Right hindlimb (tissue), 1 donor: Measurements from ENCODE around the gene LATS2.

ENCODE experiments used
- DNase-seq: peaks from one replicate; pipeline ENCODE4 v3.0.0-alpha.2; 2018

The LATS2 gene

DNA sequence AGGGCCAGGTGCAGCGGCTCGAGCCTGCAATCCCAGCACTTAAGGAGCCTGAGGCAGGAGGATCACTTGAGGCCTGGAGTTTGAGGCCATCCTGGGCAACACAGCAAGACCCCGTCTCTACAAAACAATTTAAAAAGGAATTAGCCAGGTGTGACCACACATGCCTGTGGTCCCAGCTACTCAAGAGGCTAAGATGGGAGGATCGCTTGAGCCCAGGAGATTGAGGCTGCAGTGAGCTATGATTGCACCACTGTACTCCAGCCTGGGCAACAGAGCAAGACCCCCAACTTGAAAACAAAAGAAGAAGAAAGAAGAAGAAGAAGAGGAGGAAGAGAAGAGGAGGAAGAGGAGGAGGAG lies 47.7 kb downstream of the LATS2 start:
- no peak for DNase-seq

DNA sequence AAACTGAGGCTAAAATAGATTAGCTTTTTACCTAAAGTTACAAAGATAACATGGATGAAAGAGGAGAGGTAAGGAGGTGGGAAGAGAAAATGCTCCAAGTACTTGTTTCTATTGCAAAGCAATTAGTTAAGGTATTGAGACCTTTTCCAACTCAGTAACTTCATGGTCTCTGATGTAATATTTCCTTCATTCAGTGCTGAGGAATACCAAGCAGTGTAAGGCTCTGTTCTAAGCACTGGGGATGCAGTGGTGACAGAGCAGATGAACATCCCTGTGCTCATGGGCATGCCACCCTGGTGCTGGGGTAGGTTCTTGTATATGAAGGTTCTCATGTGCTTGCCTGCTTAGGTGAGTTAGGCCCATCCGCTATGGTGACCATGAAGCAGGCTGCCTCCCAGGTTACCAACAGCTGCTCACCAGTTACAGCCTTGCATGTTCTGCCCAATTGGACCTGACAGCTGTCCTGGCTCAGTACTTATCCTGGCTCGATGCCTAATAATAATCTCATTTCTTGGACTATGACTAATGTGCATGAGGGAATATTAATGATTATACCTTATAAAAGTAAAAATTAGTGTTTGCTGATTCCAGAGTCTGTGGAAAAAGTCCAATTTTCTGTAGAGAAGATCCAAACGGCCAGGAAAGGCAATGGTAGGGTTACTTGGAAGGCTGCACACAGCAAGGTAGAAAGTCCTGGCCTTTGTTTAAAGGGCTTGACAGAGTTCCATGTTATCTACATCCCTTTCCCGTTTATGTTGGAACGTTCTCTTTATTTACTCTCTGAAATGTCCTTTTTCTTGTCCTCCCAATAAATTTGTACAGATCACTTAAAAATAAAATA lies 48.3 kb downstream of the LATS2 start:
- DNase-seq, result no peak

DNA sequence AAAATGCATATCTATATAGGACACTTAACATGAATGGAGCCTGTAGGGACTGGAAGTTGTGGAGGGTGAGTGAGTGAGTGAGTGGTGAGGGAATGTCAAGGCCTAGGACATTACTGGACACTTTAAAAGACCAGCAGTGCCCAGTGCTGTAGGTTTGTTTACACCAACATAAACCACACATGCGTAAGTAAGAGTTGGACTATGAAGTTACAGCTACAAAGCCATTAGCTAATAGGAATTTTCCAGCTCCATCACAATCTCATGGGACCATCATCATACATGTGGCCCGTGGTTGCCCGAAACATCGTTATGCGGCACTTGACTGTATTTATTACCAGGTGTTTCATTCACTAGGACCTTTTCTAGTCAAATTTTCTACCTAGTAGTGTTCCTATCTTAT lies 49.2 kb downstream of the LATS2 start:
- DNase-seq, result no peak

DNA sequence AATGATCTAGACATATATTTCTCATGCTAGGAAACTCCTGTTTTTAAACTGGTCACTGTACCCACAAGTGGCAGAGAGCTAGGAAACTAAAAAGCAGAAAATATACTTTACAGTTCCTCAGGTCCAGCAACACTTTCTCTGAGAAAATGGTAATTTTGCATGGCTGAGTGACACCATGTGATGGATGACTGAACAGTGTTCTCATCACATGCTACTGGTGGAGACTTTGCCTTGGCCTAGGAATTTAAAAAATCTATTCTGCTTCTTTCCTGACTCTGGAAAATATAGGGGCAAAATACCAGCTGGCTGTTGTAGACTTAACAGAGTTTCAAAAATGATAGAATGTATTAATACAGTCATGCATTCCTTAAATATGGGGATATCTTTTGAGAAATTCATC lies 50.0 kb downstream of the LATS2 start:
- DNase-seq, result no peak

DNA sequence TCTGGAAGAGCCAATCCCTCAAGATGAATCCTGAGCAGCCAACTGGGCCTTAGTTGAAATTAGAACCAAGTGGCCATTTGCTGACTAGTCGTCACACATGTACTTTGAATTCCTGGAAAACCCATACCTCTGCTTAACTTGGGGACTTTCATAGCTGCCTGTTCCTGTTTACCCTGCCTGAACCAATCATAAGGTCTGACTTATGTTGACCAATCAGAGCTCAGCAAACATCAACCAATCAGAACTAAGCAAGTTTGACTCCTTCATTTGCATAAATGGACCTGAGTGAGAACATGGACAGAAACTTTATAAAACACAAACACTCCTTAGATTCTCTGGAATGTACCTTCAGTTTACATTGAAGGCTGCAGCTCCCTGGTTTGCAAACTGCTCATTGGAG lies 50.8 kb downstream of the LATS2 start:
- no peak for DNase-seq

DNA sequence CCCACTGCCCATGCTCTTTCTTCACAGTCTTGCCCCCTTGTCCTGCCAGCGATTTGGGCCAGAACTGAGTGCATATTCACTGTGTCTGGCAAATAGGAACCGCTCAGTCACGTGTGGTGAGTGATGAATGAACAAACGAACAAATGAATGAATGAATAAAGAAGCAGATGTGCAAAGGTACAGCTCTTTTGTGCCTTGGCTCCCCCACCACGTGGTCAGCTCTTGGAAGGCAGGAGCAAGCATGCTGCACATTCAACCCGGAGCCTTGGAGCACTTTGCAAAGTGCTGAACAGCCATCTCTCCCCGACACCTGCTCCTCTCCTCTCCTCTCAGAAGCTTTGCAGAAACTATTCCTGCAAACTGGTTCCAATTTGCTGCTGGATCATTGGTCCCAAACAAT lies 52.4 kb downstream of the LATS2 start:
- no peak for DNase-seq

- DNase-seq, result no peak
These were observed 53.4 kb downstream of the LATS2 start for GRCh38 chr13:21008026-21008425.

GRCh38 chr13:21006141-21007005 lies 55.0 kb downstream of the LATS2 start:
- DNase-seq, result no peak

DNA sequence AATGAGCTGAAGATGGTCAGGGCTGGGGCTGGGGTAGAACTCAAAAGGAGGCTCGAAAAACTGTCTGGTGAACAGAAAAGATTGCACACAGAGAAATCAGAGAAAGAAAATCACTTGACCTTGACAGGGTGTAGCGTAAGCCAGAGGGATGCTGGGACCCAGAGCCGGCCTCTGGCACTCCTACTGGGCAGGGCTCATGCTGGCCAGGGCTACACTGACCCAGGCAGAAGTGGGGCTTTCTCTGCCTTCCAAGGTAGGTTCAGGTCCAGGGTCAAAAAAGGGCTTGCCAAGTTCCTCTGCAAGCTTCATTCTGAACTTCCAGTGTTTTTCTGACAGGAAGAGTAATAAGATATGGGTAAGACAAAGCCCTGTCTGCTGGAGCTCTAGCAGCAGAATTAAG lies 56.2 kb downstream of the LATS2 start:
- DNase-seq, result no peak

DNA sequence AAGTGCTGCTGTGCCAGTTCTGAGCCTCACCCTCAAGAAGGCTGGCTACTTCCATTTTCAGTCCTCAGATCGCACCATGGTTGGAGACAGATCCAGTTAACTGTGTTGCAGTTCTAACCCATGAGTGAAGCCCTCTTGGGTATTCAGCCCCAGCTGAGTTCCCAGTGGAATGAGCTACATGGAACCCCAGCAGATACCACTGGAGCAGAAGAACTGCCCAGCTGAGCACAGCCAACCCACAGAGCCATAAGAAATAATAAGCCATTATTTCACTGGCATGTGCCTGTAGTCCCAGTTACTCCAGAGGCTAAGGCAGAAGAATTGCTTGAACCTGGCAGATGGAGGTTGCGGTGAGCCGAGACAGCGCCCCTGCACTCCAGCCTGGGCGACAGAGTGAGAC lies 59.9 kb downstream of the LATS2 start:
- no peak for DNase-seq

GRCh38 chr13:21000647-21001046 lies 60.7 kb downstream of the LATS2 start:
- no peak for DNase-seq

- DNase-seq, result no peak
These were observed 62.6 kb downstream of the LATS2 start for GRCh38 chr13:20998649-20999415.

DNA sequence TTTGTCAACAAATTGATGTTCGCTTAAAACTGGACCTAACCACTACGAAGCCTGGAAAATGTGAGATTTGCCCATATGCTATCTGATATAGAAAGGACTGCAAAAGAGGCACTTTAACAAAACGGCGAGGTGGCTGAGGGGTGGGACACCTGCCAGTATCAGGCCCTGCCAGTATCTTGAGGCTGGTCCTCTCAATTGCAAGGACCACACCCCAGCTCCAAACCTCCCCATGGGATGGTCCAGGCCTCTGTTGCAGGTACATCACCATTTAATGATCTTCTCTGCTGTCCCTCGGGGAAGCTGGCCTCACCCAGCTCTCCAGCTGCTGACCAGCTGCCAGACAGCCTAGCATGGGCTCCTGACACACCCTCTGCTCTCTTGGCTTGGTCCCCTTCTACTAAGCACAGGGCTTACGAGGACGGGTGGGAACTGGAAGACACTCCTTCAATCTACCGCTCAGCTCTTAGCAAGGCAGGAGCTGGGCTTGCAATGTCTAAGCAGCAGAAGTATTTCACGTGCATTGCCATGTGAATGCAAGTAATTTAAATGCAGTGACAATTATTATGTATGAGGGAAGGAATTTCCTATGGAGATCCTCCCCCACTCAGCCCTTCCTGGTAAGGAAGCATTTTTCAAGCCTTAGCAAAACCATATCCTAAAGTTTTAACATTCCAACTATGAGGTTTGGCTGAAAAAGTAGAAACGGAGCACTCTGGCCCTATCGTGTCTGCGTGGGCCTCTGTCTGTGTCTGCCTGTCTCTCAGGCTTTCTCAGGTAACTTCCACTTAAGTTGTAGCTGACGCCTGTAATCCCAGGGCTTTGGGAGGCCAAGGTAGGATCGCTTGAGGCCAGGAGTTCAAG lies 63.9 kb downstream of the LATS2 start:
- DNase-seq, result peak; percentile 63

DNA sequence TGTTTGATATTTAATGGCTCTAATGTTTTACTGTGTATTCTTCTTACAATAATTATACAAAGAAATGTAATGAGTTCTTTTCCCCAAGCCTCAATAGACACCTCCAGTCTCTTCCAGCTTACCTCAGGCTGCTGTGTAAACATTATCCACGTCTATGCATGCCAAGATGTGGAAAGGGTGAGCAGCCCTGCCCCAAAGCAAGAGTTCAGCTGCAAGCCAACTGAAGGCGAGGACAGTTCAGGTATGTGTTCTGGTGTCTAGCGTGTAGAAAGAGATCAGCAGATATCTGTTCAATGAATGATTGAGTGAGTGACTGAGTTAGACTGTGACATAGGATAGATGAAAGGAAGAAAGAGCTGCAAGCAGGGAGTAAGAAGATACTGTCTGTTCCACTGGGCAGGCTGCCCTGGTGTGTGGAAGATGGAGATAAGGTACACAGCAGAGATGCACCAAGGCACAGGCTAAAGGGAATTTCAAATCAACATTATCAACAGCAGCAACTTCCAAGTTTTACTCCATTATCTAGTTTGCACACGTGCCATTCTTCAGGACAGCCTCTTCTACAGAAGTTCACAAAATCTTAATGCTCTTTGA lies 66.0 kb downstream of the LATS2 start:
- no peak for DNase-seq

GRCh38 chr13:20994441-20994821 lies 67.0 kb downstream of the LATS2 start:
- DNase-seq, result no peak

- DNase-seq, result no peak
These were observed 67.5 kb downstream of the LATS2 start for GRCh38 chr13:20993661-20994440.

DNA sequence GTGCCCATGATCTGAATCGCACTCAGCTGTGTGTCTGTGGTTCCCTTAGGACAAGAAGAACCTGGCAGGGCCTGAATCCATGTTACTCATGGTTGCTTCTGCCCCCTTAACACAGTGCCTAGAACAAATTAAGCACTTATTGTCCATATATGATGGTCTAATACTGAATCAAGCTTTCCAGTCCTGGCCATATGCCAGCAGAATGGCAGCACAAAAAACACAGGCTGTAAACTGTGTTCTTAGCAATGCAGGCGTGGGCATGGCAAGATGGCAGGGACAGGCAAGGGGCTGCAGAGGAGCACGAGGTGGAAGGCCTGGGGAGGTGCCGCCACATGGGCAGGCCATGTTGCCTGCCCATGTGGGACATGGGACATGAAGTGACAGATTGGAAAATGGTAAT lies 68.2 kb downstream of the LATS2 start:
- DNase-seq, result no peak

- DNase-seq, result no peak
These were observed 69.5 kb downstream of the LATS2 start for GRCh38 chr13:20991741-20992520.

DNA sequence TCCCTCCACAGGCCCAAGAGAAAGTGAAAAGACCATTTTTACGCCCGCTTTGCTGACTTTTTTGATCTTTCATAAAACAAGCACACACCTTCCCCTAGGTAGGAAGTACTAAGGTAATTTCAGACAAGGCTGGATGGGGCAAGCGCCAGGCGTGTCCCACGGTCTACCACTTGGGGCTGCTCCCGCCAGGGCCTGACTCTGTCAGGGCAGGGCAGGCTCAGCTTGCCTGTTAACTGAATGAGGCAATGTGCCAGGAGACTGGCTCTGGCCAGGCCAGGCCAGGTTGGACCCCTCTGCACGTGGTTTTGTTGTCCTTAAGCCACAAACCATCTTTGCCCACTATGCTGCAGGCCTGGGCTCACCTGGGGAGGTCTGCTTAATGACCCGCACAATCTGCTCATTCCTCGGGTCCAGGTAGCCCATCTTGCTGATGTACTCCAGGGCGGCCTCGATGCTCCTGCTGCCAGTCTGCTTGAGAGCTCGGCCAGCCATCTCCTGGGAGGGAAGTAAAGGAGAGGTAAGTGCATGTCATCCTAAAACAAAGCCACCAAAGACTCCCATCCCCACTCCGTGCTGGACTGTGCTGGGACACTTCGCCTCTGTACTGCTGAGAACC lies 70.4 kb downstream of the LATS2 start:
- no peak for DNase-seq
